CD4-positive, alpha-beta T cell (primary cell): ENCODE results near the gene NMRK2. TPM values are rescaled to one million over a fixed set of nuclear protein-coding genes. Genes with fewer than 3 reads are reported as not detected.
"Not testable (repeated sequence)": the region's sequence is repeated elsewhere in the genome, so short reads cannot be mapped to it uniquely, and the experiment has no call there.

Experiments used
- ATAC-seq: fragments of 200-7000 bp; cut with Tn5 transposase; one replicate; pipeline ENCODE4 v1.10.0; 2022; ENCODE audit warnings: mild to moderate bottlenecking; ENCODE audit not compliant: poor library complexity
- CTCF ChIA-PET: fragments of 350-600 bp; sonication (Branson Sonifier 250); formaldehyde crosslinking; loops from one replicate; lab custom pipeline; 2021; ENCODE audit warnings: antibody characterized with exemption, inconsistent platforms; lab: Charles Lee
- POLR2A ChIA-PET: fragments of 350-600 bp; sonication (Branson Sonifier 250); formaldehyde crosslinking; loops from one replicate; lab custom pipeline; 2021; ENCODE audit warnings: antibody characterized with exemption, inconsistent platforms; lab: Charles Lee
- DNase-seq, 14 experiments: peaks; one replicate each; pipeline ENCODE4 v3.0.0-alpha.2; 2013 to 2020; ENCODE audit warnings: mixed read lengths in 2 of 14
- H3K27ac ChIP-seq, 2 donors: one replicate each; pipeline versions ENCODE4 v1.5.1 to v1.7.0; 2013; ENCODE audit warnings: low read length in 2 of 2, low read depth in 1 of 2, mild to moderate bottlenecking in 1 of 2
- H3K27me3 ChIP-seq, 2 experiments: 1 replicate in 1 of 2; 2 replicates in 1 of 2; pipeline versions ENCODE4 v1.6.1 to v1.7.0; 2013; ENCODE audit warnings: low read length in 2 of 2, control low read depth in 1 of 2, mild to moderate bottlenecking in 1 of 2, moderate library complexity in 1 of 2; ENCODE audit not compliant: insufficient read depth in 2 of 2, control insufficient read depth in 1 of 2
- H3K36me3 ChIP-seq: one replicate; pipeline ENCODE4 v1.6.1; 2013; ENCODE audit warnings: low read length, control low read depth; ENCODE audit not compliant: insufficient read depth
- H3K4me1 ChIP-seq: one replicate; pipeline ENCODE4 v1.6.1; 2013; ENCODE audit warnings: low read length, control low read depth; ENCODE audit not compliant: insufficient read depth
- H3K4me3 ChIP-seq: one replicate; pipeline ENCODE4 v1.5.1; 2013; ENCODE audit warnings: mild to moderate bottlenecking, low read length, moderate library complexity
- H3K9me3 ChIP-seq, 2 experiments: 1 replicate in 1 of 2; 2 replicates in 1 of 2; pipeline versions ENCODE4 v1.6.1 to v1.7.0; 2013; ENCODE audit warnings: low read length in 2 of 2, mild to moderate bottlenecking in 2 of 2, control low read depth in 1 of 2, moderate library complexity in 1 of 2; ENCODE audit not compliant: control insufficient read depth in 1 of 2, insufficient read depth in 1 of 2
- H3K27ac Mint-ChIP-seq: one replicate; pipeline ENCODE4 v1.8.0; 2020; ENCODE audit warnings: mixed read lengths
- H3K27me3 Mint-ChIP-seq: one replicate; pipeline ENCODE4 v1.8.0; 2021; ENCODE audit warnings: mixed read lengths
- H3K36me3 Mint-ChIP-seq: one replicate; pipeline ENCODE4 v1.8.0; 2021; ENCODE audit warnings: low read depth, mixed read lengths
- H3K4me1 Mint-ChIP-seq: one replicate; pipeline ENCODE4 v1.8.0; 2021; ENCODE audit warnings: low read depth, mixed read lengths
- H3K4me3 Mint-ChIP-seq: one replicate; pipeline ENCODE4 v1.8.0; 2020; ENCODE audit warnings: mild to moderate bottlenecking, mixed read lengths
- H3K9me3 Mint-ChIP-seq: one replicate; pipeline ENCODE4 v1.8.0; 2020; ENCODE audit warnings: mixed read lengths
- CTCF ChIP-seq: fragments of 200-600 bp; IDR thresholded peaks from one replicate; pipeline ENCODE4 v1.8.0; 2022; ENCODE audit warnings: antibody characterized with exemption, mild to moderate bottlenecking
- intact Hi-C, 2 experiments: fragments of 100-400 bp; cut with DNase I in 1 of 2; cut with micrococcal nuclease in 1 of 2; formaldehyde crosslinking; loops; one replicate each; pipeline versions ENCODE4 v1.15.1 to v1.9.0; 2023 to 2025; cut with DNase I, micrococcal nuclease
- polyA plus RNA-seq, 2 donors: library from polyadenylated mRNA; unstranded; fragments of 120-200 nt; gene quantifications; one replicate each; pipeline ENCODE4 v1.2.1, GENCODE V29; 2013
- total RNA-seq, 174 experiments: library from RNA in 2 of 174; stranded (reverse) in 2 of 174; gene quantifications; one replicate each; pipeline ENCODE4 v1.2.3 and lab custom pipeline; 2021 to 2026

The NMRK2 gene
- total RNA-seq (not detected), total RNA-seq (lab: John Stamatoyannopoulos, UW) (0 to 0.14 (median 0) reads per million in 172 experiments)
- polyA plus RNA-seq (2013, experiment 1 of 2) = not detected
- 5.3 TPM for polyA plus RNA-seq (2013, experiment 2 of 2)

GRCh38 chr19:3932931-3933810, at the start of gene NMRK2:
TSS of gene NMRK2 (plus strand) at chr19:3933069. CDS start at chr19:3933672, 603 bp downstream.
- Mint-ChIP-seq H3K9me3 (no peaks in the 10 kb centered on the region), H3K27me3 (peaks cover 12% of the 10 kb centered on the region), H3K4me3 (no peak within 1 kb of the TSS), H3K4me1 (no peaks in the 10 kb centered on the region), H3K27ac (no peak within 1 kb of the TSS), H3K36me3 (no peaks in the 10 kb centered on the region)
- ChIA-PET POLR2A (no interaction called here), CTCF (no interaction called here)
- ATAC-seq (no peak), DNase-seq (no peak)
- H3K9me3 ChIP-seq = peaks cover 0 to 13% of the 10 kb centered on the region in 2 experiments
- H3K4me3 ChIP-seq = no peak within 1 kb of the TSS
- peaks cover 12 to 13% of the 10 kb centered on the region in 2 experiments for H3K27me3 ChIP-seq
- no peaks in the 10 kb centered on the region for H3K36me3 ChIP-seq
- H3K27ac ChIP-seq = no peak within 1 kb of the TSS
- intact Hi-C loops = no loop called here
- H3K4me1 ChIP-seq = peaks cover 4% of the 10 kb centered on the region
- no peak for TF ChIP-seq CTCF

DNA sequence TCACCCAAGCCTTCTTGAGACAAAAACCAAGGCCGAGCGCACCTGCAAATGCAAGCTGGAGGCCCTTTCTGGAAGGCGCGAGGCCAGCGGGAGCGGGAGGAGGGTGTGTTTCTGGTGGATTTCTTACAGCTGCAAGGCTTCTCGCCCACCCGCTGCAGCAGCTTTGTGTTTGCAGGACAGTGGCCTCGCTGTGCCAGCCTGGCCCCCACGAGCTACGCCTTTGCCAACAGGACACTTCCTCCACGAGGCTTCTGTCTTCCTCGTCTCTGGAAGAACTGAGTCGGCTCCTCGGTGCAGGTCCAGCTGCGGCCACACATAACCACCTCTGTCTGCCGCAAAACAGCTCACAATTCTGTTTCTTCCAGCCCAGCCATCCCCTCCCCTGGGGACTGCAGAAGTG, 42.3 kb upstream of the NMRK2 start:
- TF ChIP-seq CTCF = no peak
- H3K27ac Mint-ChIP-seq = no peak overlapping the region
- Histone ChIP-seq H3K4me3 (no peak overlapping the region), H3K4me1 (no peaks in the 10 kb centered on the region), H3K27ac (no peak overlapping the region), H3K36me3 (no peaks in the 10 kb centered on the region), H3K27me3 (no peaks in the 10 kb centered on the region), H3K9me3 (no peaks in the 10 kb centered on the region)
- H3K9me3 Mint-ChIP-seq = no peaks in the 10 kb centered on the region
- H3K4me3 Mint-ChIP-seq = no peak overlapping the region
- H3K36me3 Mint-ChIP-seq = no peaks in the 10 kb centered on the region
- H3K4me1 Mint-ChIP-seq = no peaks in the 10 kb centered on the region
- H3K27me3 Mint-ChIP-seq = peaks cover 5% of the 10 kb centered on the region
- ChIA-PET POLR2A (no interaction called here), CTCF (interaction anchor here (0.6 kb wide), 1 partner anchor 1873 kb away, joined by 3 read pairs; no protein-coding TSS in a partner anchor)
- ATAC-seq = no peak
- DNase-seq = no peak
- intact Hi-C loops = no loop called here

GRCh38 chr19:3893509-3894179, 39.2 kb upstream of the NMRK2 start:
- Mint-ChIP-seq H3K27ac (no peak overlapping the region), H3K36me3 (no peaks in the 10 kb centered on the region), H3K4me1 (no peaks in the 10 kb centered on the region), H3K4me3 (no peak overlapping the region), H3K9me3 (no peaks in the 10 kb centered on the region), H3K27me3 (peaks cover 5% of the 10 kb centered on the region)
- ATAC-seq = no peak
- intact Hi-C loops = no loop called here
- Histone ChIP-seq H3K36me3 (no peaks in the 10 kb centered on the region), H3K4me1 (no peaks in the 10 kb centered on the region), H3K27ac (no peak overlapping the region), H3K9me3 (peaks cover 5 to 6% of the 10 kb centered on the region in 2 experiments), H3K27me3 (no peaks in the 10 kb centered on the region), H3K4me3 (no peak overlapping the region)
- POLR2A ChIA-PET = no interaction called here
- no peak for DNase-seq
- TF ChIP-seq CTCF = no peak
- CTCF ChIA-PET = no interaction called here

DNA sequence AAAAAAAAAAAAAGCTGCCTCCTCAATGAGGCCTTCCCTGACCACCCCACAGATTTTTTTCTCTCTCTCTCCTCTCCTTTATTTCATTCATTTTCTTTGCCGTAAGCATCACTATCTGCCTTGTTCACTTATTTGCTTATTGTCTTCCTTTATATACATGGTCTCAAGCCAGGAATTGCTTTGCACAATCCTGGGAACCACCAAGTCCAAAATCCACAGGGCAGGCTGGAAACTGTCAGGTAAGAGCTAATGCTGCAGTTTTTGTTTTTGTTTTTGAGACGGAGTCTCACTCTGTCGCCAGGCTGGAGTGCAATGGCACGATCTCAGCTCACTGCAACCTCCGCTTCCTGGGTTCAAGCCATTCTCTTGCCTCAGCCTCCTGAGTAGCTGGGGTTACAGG, 37.9 kb upstream of the NMRK2 start:
- intact Hi-C loops, H3K27ac Mint-ChIP-seq, H3K4me3 Mint-ChIP-seq, POLR2A ChIA-PET, CTCF ChIA-PET, ATAC-seq, DNase-seq, H3K36me3 ChIP-seq, H3K9me3 Mint-ChIP-seq, H3K4me1 ChIP-seq, H3K36me3 Mint-ChIP-seq, H3K27me3 ChIP-seq, H3K27ac ChIP-seq, H3K27me3 Mint-ChIP-seq, H3K4me3 ChIP-seq, H3K4me1 Mint-ChIP-seq, H3K9me3 ChIP-seq: not testable (repeated sequence)
